CD4-positive, alpha-beta T cell treated with Interleukin-15 for 1 hour (primary cell): ENCODE measurements around the gene CIAPIN1.
"Not testable (repeated sequence)": the region's sequence is repeated elsewhere in the genome, so short reads cannot be mapped to it uniquely, and the experiment has no call there.

Experiments
- DNase-seq: peaks from one replicate; pipeline ENCODE4 v3.0.0-alpha.2; 2020

Gene CIAPIN1

GRCh38 chr16:57403965-57404817 lies 43.0 kb downstream of the CIAPIN1 start, which contains the start of gene CCL17:
Gene CCL17, plus strand, starts transcription at chr16:57404767. Its CDS starts 9,166 bp downstream, at chr16:57413933.
- no peak for DNase-seq

- DNase-seq: no peak
Observed at GRCh38 chr16:57401943-57402640, 45.1 kb downstream of the CIAPIN1 start.

GRCh38 chr16:57397493-57397892 lies 49.7 kb downstream of the CIAPIN1 start:
- not testable (repeated sequence) for DNase-seq

- no peak for DNase-seq
Observed at GRCh38 chr16:57396786-57397185, 50.4 kb downstream of the CIAPIN1 start.

- no peak for DNase-seq
Observed at GRCh38 chr16:57395026-57395425, 52.2 kb downstream of the CIAPIN1 start.

- DNase-seq: no peak
Observed at GRCh38 chr16:57394444-57394843, 52.7 kb downstream of the CIAPIN1 start.

- no peak for DNase-seq
Observed at GRCh38 chr16:57392694-57393093, 54.5 kb downstream of the CIAPIN1 start.

- DNase-seq: no peak
Observed at GRCh38 chr16:57391708-57392107, 55.5 kb downstream of the CIAPIN1 start.

GRCh38 chr16:57391300-57391699 lies 55.9 kb downstream of the CIAPIN1 start:
- DNase-seq: no peak

- no peak for DNase-seq
Observed at GRCh38 chr16:57390636-57391295, 56.4 kb downstream of the CIAPIN1 start.

GRCh38 chr16:57389087-57389468 lies 58.1 kb downstream of the CIAPIN1 start:
- DNase-seq: no peak

- DNase-seq: no peak
Observed at GRCh38 chr16:57388359-57389086, 58.7 kb downstream of the CIAPIN1 start.

- no peak for DNase-seq
Observed at GRCh38 chr16:57387598-57388354, 59.4 kb downstream of the CIAPIN1 start.

GRCh38 chr16:57386381-57386951 lies 60.7 kb downstream of the CIAPIN1 start:
- DNase-seq: no peak

GRCh38 chr16:57385083-57385482 lies 62.1 kb downstream of the CIAPIN1 start:
- DNase-seq: no peak

- DNase-seq: peak; percentile 25
Observed at GRCh38 chr16:57384248-57385070, 62.7 kb downstream of the CIAPIN1 start.

GRCh38 chr16:57383276-57384247 lies 63.6 kb downstream of the CIAPIN1 start:
- peak; percentile 26 for DNase-seq

GRCh38 chr16:57382535-57383275 lies 64.5 kb downstream of the CIAPIN1 start:
- DNase-seq: no peak
